ENCODE results near the gene ROPN1L.

ROPN1L gene

GRCh38 chr5:10474521-10475075 lies 32.9 kb downstream of the ROPN1L start:
- H3K4me1 ChIP-seq (ENCODE audit: control insufficient read depth in 5 of 5, insufficient read depth in 5 of 5, low read length in 5 of 5): peaks cover 0 to 7% (median 0%) of the 10 kb centered on the region in 5 donors
- H3K4me3 ChIP-seq (ENCODE audit: low read depth in 1 of 5, low read length in 5 of 5): peak overlapping the region in 1 of 5 donors; percentile 17
- no peaks in the 10 kb centered on the region for H3K27me3 ChIP-seq (ENCODE audit: control insufficient read depth in 5 of 5, insufficient read depth in 4 of 5, low read length in 5 of 5)
- H3K27ac ChIP-seq (ENCODE audit: low read depth, low read length): no peak overlapping the region
- no peaks in the 10 kb centered on the region for H3K36me3 ChIP-seq (ENCODE audit: control insufficient read depth in 5 of 5, insufficient read depth in 5 of 5, low read length in 5 of 5)
- H3K9ac ChIP-seq (ENCODE audit: low read length in 5 of 5): no peak overlapping the region
- peaks cover 0 to 15% (median 11%) of the 10 kb centered on the region in 5 donors for H3K9me3 ChIP-seq (ENCODE audit: control insufficient read depth in 5 of 5, low read length in 5 of 5)

GRCh38 chr5:10475931-10476676 lies 34.4 kb downstream of the ROPN1L start:
- Histone ChIP-seq H3K27ac (ENCODE audit: low read depth, low read length) (no peak overlapping the region), H3K4me1 (ENCODE audit: control insufficient read depth in 5 of 5, insufficient read depth in 5 of 5, low read length in 5 of 5) (peaks cover 0 to 7% (median 0%) of the 10 kb centered on the region in 5 donors), H3K36me3 (ENCODE audit: control insufficient read depth in 5 of 5, insufficient read depth in 5 of 5, low read length in 5 of 5) (no peaks in the 10 kb centered on the region), H3K9ac (ENCODE audit: low read length in 5 of 5) (no peak overlapping the region), H3K4me3 (ENCODE audit: low read depth in 1 of 5, low read length in 5 of 5) (peak overlapping the region in 1 of 5 donors; percentile 1), H3K9me3 (ENCODE audit: control insufficient read depth in 5 of 5, low read length in 5 of 5) (peaks cover 0 to 15% (median 11%) of the 10 kb centered on the region in 5 donors), H3K27me3 (ENCODE audit: control insufficient read depth in 5 of 5, insufficient read depth in 4 of 5, low read length in 5 of 5) (no peaks in the 10 kb centered on the region)

- Histone ChIP-seq H3K4me1 (ENCODE audit: control insufficient read depth in 5 of 5, insufficient read depth in 5 of 5, low read length in 5 of 5) (peaks cover 0 to 7% (median 0%) of the 10 kb centered on the region in 5 donors), H3K27me3 (ENCODE audit: control insufficient read depth in 5 of 5, insufficient read depth in 4 of 5, low read length in 5 of 5) (no peaks in the 10 kb centered on the region), H3K9me3 (ENCODE audit: control insufficient read depth in 5 of 5, low read length in 5 of 5) (peaks cover 0 to 15% (median 11%) of the 10 kb centered on the region in 5 donors), H3K4me3 (ENCODE audit: low read depth in 1 of 5, low read length in 5 of 5) (no peak overlapping the region), H3K36me3 (ENCODE audit: control insufficient read depth in 5 of 5, insufficient read depth in 5 of 5, low read length in 5 of 5) (no peaks in the 10 kb centered on the region), H3K27ac (ENCODE audit: low read depth, low read length) (no peak overlapping the region), H3K9ac (ENCODE audit: low read length in 5 of 5) (no peak overlapping the region)
These were observed 35.2 kb downstream of the ROPN1L start for GRCh38 chr5:10476878-10477277.

- H3K36me3 ChIP-seq (ENCODE audit: control insufficient read depth in 5 of 5, insufficient read depth in 5 of 5, low read length in 5 of 5): no peaks in the 10 kb centered on the region
- H3K9ac ChIP-seq (ENCODE audit: low read length in 5 of 5): no peak overlapping the region
- H3K4me3 ChIP-seq (ENCODE audit: low read depth in 1 of 5, low read length in 5 of 5): no peak overlapping the region
- peaks cover 0 to 15% (median 11%) of the 10 kb centered on the region in 5 donors for H3K9me3 ChIP-seq (ENCODE audit: control insufficient read depth in 5 of 5, low read length in 5 of 5)
- H3K4me1 ChIP-seq (ENCODE audit: control insufficient read depth in 5 of 5, insufficient read depth in 5 of 5, low read length in 5 of 5): peaks cover 0 to 7% (median 0%) of the 10 kb centered on the region in 5 donors
- H3K27me3 ChIP-seq (ENCODE audit: control insufficient read depth in 5 of 5, insufficient read depth in 4 of 5, low read length in 5 of 5): no peaks in the 10 kb centered on the region
- no peak overlapping the region for H3K27ac ChIP-seq (ENCODE audit: low read depth, low read length)
These were observed 36.3 kb downstream of the ROPN1L start for GRCh38 chr5:10477943-10478342.

- Histone ChIP-seq H3K4me3 (ENCODE audit: low read depth in 1 of 5, low read length in 5 of 5) (no peak overlapping the region), H3K4me1 (ENCODE audit: control insufficient read depth in 5 of 5, insufficient read depth in 5 of 5, low read length in 5 of 5) (peaks cover 0 to 7% (median 0%) of the 10 kb centered on the region in 5 donors), H3K9me3 (ENCODE audit: control insufficient read depth in 5 of 5, low read length in 5 of 5) (peaks cover 0 to 15% (median 11%) of the 10 kb centered on the region in 5 donors), H3K27ac (ENCODE audit: low read depth, low read length) (no peak overlapping the region), H3K27me3 (ENCODE audit: control insufficient read depth in 5 of 5, insufficient read depth in 4 of 5, low read length in 5 of 5) (no peaks in the 10 kb centered on the region), H3K9ac (ENCODE audit: low read length in 5 of 5) (no peak overlapping the region), H3K36me3 (ENCODE audit: control insufficient read depth in 5 of 5, insufficient read depth in 5 of 5, low read length in 5 of 5) (no peaks in the 10 kb centered on the region)
These were observed 36.8 kb downstream of the ROPN1L start for GRCh38 chr5:10478436-10478835.

GRCh38 chr5:10479154-10479721 lies 37.6 kb downstream of the ROPN1L start:
- no peak overlapping the region for H3K9ac ChIP-seq (ENCODE audit: low read length in 5 of 5)
- no peak overlapping the region for H3K27ac ChIP-seq (ENCODE audit: low read depth, low read length)
- H3K36me3 ChIP-seq (ENCODE audit: control insufficient read depth in 5 of 5, insufficient read depth in 5 of 5, low read length in 5 of 5): no peaks in the 10 kb centered on the region
- H3K9me3 ChIP-seq (ENCODE audit: control insufficient read depth in 5 of 5, low read length in 5 of 5): peaks cover 0 to 15% (median 11%) of the 10 kb centered on the region in 5 donors
- H3K4me3 ChIP-seq (ENCODE audit: low read depth in 1 of 5, low read length in 5 of 5): no peak overlapping the region
- peaks cover 0 to 5% (median 0%) of the 10 kb centered on the region in 5 donors for H3K4me1 ChIP-seq (ENCODE audit: control insufficient read depth in 5 of 5, insufficient read depth in 5 of 5, low read length in 5 of 5)
- no peaks in the 10 kb centered on the region for H3K27me3 ChIP-seq (ENCODE audit: control insufficient read depth in 5 of 5, insufficient read depth in 4 of 5, low read length in 5 of 5)

GRCh38 chr5:10480237-10480985 lies 38.7 kb downstream of the ROPN1L start:
- Histone ChIP-seq H3K27me3 (ENCODE audit: control insufficient read depth in 5 of 5, insufficient read depth in 4 of 5, low read length in 5 of 5) (peaks cover 0 to under 1% (median 0%) of the 10 kb centered on the region in 5 donors), H3K4me1 (ENCODE audit: control insufficient read depth in 5 of 5, insufficient read depth in 5 of 5, low read length in 5 of 5) (peaks cover 0 to 8% (median 6%) of the 10 kb centered on the region in 5 donors), H3K27ac (ENCODE audit: low read depth, low read length) (no peak overlapping the region)

GRCh38 chr5:10481241-10481935 lies 39.7 kb downstream of the ROPN1L start:
- Histone ChIP-seq H3K27ac (ENCODE audit: low read depth, low read length) (no peak overlapping the region), H3K9ac (ENCODE audit: low read length in 5 of 5) (no peak overlapping the region), H3K4me3 (ENCODE audit: low read depth in 1 of 5, low read length in 5 of 5) (no peak overlapping the region), H3K36me3 (ENCODE audit: control insufficient read depth in 5 of 5, insufficient read depth in 5 of 5, low read length in 5 of 5) (no peaks in the 10 kb centered on the region), H3K9me3 (ENCODE audit: control insufficient read depth in 5 of 5, low read length in 5 of 5) (no peaks in the 10 kb centered on the region), H3K4me1 (ENCODE audit: control insufficient read depth in 5 of 5, insufficient read depth in 5 of 5, low read length in 5 of 5) (peaks cover 0 to 10% (median 6%) of the 10 kb centered on the region in 5 donors), H3K27me3 (ENCODE audit: control insufficient read depth in 5 of 5, insufficient read depth in 4 of 5, low read length in 5 of 5) (peaks cover 0 to 6% (median 3%) of the 10 kb centered on the region in 5 donors)

More at GRCh38 chr5:10480237-10480985, 38.7 kb downstream of the ROPN1L start:
- H3K9me3 ChIP-seq (ENCODE audit: control insufficient read depth in 5 of 5, low read length in 5 of 5): peaks cover 0 to 9% (median 7%) of the 10 kb centered on the region in 5 donors
- H3K36me3 ChIP-seq (ENCODE audit: control insufficient read depth in 5 of 5, insufficient read depth in 5 of 5, low read length in 5 of 5): no peaks in the 10 kb centered on the region
- no peak overlapping the region for H3K9ac ChIP-seq (ENCODE audit: low read length in 5 of 5)
- H3K4me3 ChIP-seq (ENCODE audit: low read depth in 1 of 5, low read length in 5 of 5): no peak overlapping the region

GRCh38 chr5:10482791-10483530 lies 41.3 kb downstream of the ROPN1L start:
- Histone ChIP-seq H3K27me3 (ENCODE audit: control insufficient read depth in 5 of 5, insufficient read depth in 4 of 5, low read length in 5 of 5) (peaks cover 0 to 9% (median 3%) of the 10 kb centered on the region in 5 donors), H3K9ac (ENCODE audit: low read length in 5 of 5) (no peak overlapping the region), H3K9me3 (ENCODE audit: control insufficient read depth in 5 of 5, low read length in 5 of 5) (no peaks in the 10 kb centered on the region), H3K4me3 (ENCODE audit: low read depth in 1 of 5, low read length in 5 of 5) (no peak overlapping the region), H3K4me1 (ENCODE audit: control insufficient read depth in 5 of 5, insufficient read depth in 5 of 5, low read length in 5 of 5) (peaks cover 0 to 10% (median 6%) of the 10 kb centered on the region in 5 donors), H3K27ac (ENCODE audit: low read depth, low read length) (no peak overlapping the region), H3K36me3 (ENCODE audit: control insufficient read depth in 5 of 5, insufficient read depth in 5 of 5, low read length in 5 of 5) (no peaks in the 10 kb centered on the region)

Data from subcutaneous abdominal adipose tissue (tissue), 5 donors.